Adrenal gland (tissue), 12 donors: ENCODE data around the gene NDEL1. TPM values are rescaled to one million over a fixed set of nuclear protein-coding genes. Genes with fewer than 3 reads are reported as not detected.
A peak's percentile ranks its signal among the peaks of the same experiment; 100 is the strongest.

ENCODE experiments used
- DNase-seq, 7 donors: peaks; one replicate each; pipeline ENCODE4 v3.0.0-alpha.2; 2019 to 2020
- H3K27ac ChIP-seq, 5 donors: fragments of 200-600 bp; sonication (generic) in 4 of 5; 1 replicate in 3 of 5; 2 replicates in 2 of 5; pipeline versions ENCODE4 v1.5.1 to v1.8.0; 2016 to 2020; ENCODE audit warnings: mild to moderate bottlenecking in 1 of 5
- H3K27me3 ChIP-seq: fragments of 200-600 bp; 2 replicates; pipeline ENCODE4 v1.8.0; 2021
- H3K36me3 ChIP-seq, 2 donors: fragments of 200-600 bp; replicated peaks in 1 of 2; 1 replicate in 1 of 2; 2 replicates in 1 of 2; pipeline versions ENCODE4 v1.5.1 to v1.8.0; 2018 to 2022
- H3K4me1 ChIP-seq, 2 donors: fragments of 200-600 bp; replicated peaks in 1 of 2; 1 replicate in 1 of 2; 2 replicates in 1 of 2; pipeline versions ENCODE4 v1.5.1 to v1.8.0; 2018 to 2021
- H3K4me3 ChIP-seq, 4 donors: fragments of 200-600 bp; sonication (generic) in 3 of 4; one replicate each; pipeline ENCODE4 v1.5.1; 2016 to 2018
- H3K9me3 ChIP-seq, 3 donors: fragments of 200-600 bp; sonication (generic) in 1 of 3; replicated peaks in 1 of 3; 1 replicate in 2 of 3; 2 replicates in 1 of 3; pipeline versions ENCODE4 v1.5.1 to v1.8.0; 2016 to 2021
- CTCF ChIP-seq, 6 experiments: fragments of 450-650 bp in 4 of 6; fragments of 200-600 bp in 2 of 6; sonication (generic) in 1 of 6; IDR thresholded peaks; 1 replicate in 5 of 6; 2 replicates in 1 of 6; pipeline versions ENCODE4 v1.5.1 to v1.8.0; 2016 to 2021; ENCODE audit warnings: antibody characterized with exemption in 6 of 6, mild to moderate bottlenecking in 2 of 6, moderate library complexity in 1 of 6
- POLR2A ChIP-seq, 2 donors: fragments of 450-650 bp; IDR thresholded peaks; one replicate each; pipeline ENCODE4 v1.6.1; 2017; ENCODE audit warnings: antibody characterized with exemption in 2 of 2, mild to moderate bottlenecking in 2 of 2, moderate library complexity in 1 of 2
- WGBS, 4 donors: extraction: QIAGEN DNeasy Blood & Tissue Kit in 2 of 4; methylation state at CpG; one replicate each; pipeline versions ENCODE4 v1.1.5 to v1.1.7; 2013 to 2017; 5-methylcytosine and 5-hydroxymethylcytosine counted together
- intact Hi-C, 2 donors: fragments of 100-400 bp; cut with DNase I; formaldehyde crosslinking; loops; one replicate each; pipeline versions ENCODE4 v1.14.1 to v1.15.0; 2022 to 2023
- polyA plus RNA-seq, 3 donors: library from polyadenylated mRNA; stranded (reverse); fragments of 200-250 nt in 2 of 3; fragments of 350-450 nt in 1 of 3; fragmentation: Illumina TruSeq in 1 of 3; extraction: RNeasy Lipid Tissue Mini Kit (QIAGEN cat#74804) in 1 of 3; gene quantifications; one replicate each; pipeline ENCODE4 v1.2.3, GENCODE V29; 2013 to 2014
- total RNA-seq, 9 donors: library from RNA; depleted of rRNA in 4 of 9; stranded (reverse); fragments of >200 nt in 4 of 9; fragments of 120-200 nt in 1 of 9; fragmentation: NEBNext Ultra II Directional in 1 of 9; extraction: Animal tissue kit (Norgen Biotek cat#: 25700) in 1 of 9; gene quantifications; one replicate each; pipeline versions ENCODE4 v1.1.0 to v1.2.4, GENCODE V29; 2013 to 2023
- donor health status: healthy with polysubstance abuse.
- donor health status: Bipolar disorder and iron deficiency.
- donor health status: DM: yes; HTN: yes; CAD: no.
- donor health status: DM: no; HTN: no; CAD: no.
- donor health status: DM: no; HTN: no; CAD: no.
- donor health status: DM: yes; HTN: yes; CAD: no.

The NDEL1 gene
- total and polyA plus RNA-seq, 12 donors, result 21.9 to 265 (median 47.0) TPM

GRCh38 chr17:8453326-8453725, 17.6 kb downstream of the NDEL1 start:
- H3K27ac ChIP-seq, result no peak overlapping the region
- no peaks in the 10 kb centered on the region for H3K9me3 ChIP-seq
- intact Hi-C loops, result no loop called here
- no peak overlapping the region for H3K4me3 ChIP-seq
- peaks cover 0 to 91% of the 10 kb centered on the region in 2 donors for H3K36me3 ChIP-seq
- no peak for DNase-seq
- TF ChIP-seq POLR2A (IDR thresholded peaks at IDR 0.05), result no peak
- no peak for TF ChIP-seq CTCF (IDR thresholded peaks at IDR 0.05)
- H3K4me1 ChIP-seq, result peaks cover 6% of the 10 kb centered on the region in 2 donors
- H3K27me3 ChIP-seq, result no peaks in the 10 kb centered on the region
- 75 to 78% (median 76%) methylated on average over 3 of the region's 3 CpGs for whole genome bisulfite sequencing, 4 donors

GRCh38 chr17:8455665-8456209, 20.1 kb downstream of the NDEL1 start:
- Histone ChIP-seq H3K9me3 (no peaks in the 10 kb centered on the region), H3K27me3 (no peaks in the 10 kb centered on the region), H3K4me1 (peaks cover 11 to 12% of the 10 kb centered on the region in 2 donors), H3K36me3 (peaks cover 0 to 83% of the 10 kb centered on the region in 2 donors), H3K4me3 (no peak overlapping the region), H3K27ac (no peak overlapping the region)
- no peak for DNase-seq
- 77 to 87% (median 84%) methylated on average over 2 of the region's 2 CpGs for whole genome bisulfite sequencing, 4 donors
- intact Hi-C loops, result no loop called here
- no peak for TF ChIP-seq CTCF (IDR thresholded peaks at IDR 0.05)
- TF ChIP-seq POLR2A (IDR thresholded peaks at IDR 0.05), result no peak

- Histone ChIP-seq H3K36me3 (peaks cover 0 to 80% of the 10 kb centered on the region in 2 donors), H3K4me1 (peaks cover 11 to 12% of the 10 kb centered on the region in 2 donors), H3K27me3 (no peaks in the 10 kb centered on the region), H3K27ac (peak overlapping the region in 3 of 5 donors; percentile 26 to 39 (median 27)), H3K4me3 (no peak overlapping the region), H3K9me3 (no peaks in the 10 kb centered on the region)
- no peak for DNase-seq
- intact Hi-C loops, result no loop called here
- 60 to 71% (median 68%) methylated on average over 6 of the region's 6 CpGs for WGBS, 4 donors
- TF ChIP-seq CTCF (IDR thresholded peaks at IDR 0.05), result no peak
Measured at GRCh38 chr17:8458128-8458527, 22.4 kb downstream of the NDEL1 start.

- Histone ChIP-seq H3K36me3 (peaks cover 0 to 80% of the 10 kb centered on the region in 2 donors), H3K27ac (peak overlapping the region in 1 of 5 donors; percentile 39), H3K27me3 (no peaks in the 10 kb centered on the region), H3K4me1 (peaks cover 11 to 12% of the 10 kb centered on the region in 2 donors), H3K4me3 (no peak overlapping the region), H3K9me3 (no peaks in the 10 kb centered on the region)
- 82 to 95% (median 89%) methylated on average over 4 of the region's 4 CpGs for WGBS, 4 donors
- DNase-seq, result no peak
- no peak for TF ChIP-seq CTCF (IDR thresholded peaks at IDR 0.05)
- TF ChIP-seq POLR2A (IDR thresholded peaks at IDR 0.05), result no peak
- intact Hi-C loops, result no loop called here
Measured at GRCh38 chr17:8459107-8459506, 23.4 kb downstream of the NDEL1 start.
